ENCODE measurements around the gene DCLK1.

Gene DCLK1

GRCh38 chr13:35797244-35797643 lies 333.9 kb downstream of the DCLK1 start:
- Histone ChIP-seq H2BK5ac (ENCODE audit: low read depth, low read length, poor library complexity) (no peak overlapping the region), H3K27me3 (ENCODE audit: insufficient read depth, low read length) (no peaks in the 10 kb centered on the region), H4K91ac (ENCODE audit: low read depth, low read length) (no peak overlapping the region), H3K36me3 (ENCODE audit: control insufficient read depth in 1 of 2, insufficient read depth in 2 of 2, low read length in 2 of 2) (no peaks in the 10 kb centered on the region), H3K4me3 (ENCODE audit: low read depth, low read length) (no peak overlapping the region), H3K9me3 (ENCODE audit: insufficient read depth, low read depth, low read length) (no peaks in the 10 kb centered on the region), H2AFZ (ENCODE audit: insufficient read depth, low read length, poor library complexity) (no peak overlapping the region), H3K9ac (ENCODE audit: low read length) (no peak overlapping the region), H4K8ac (ENCODE audit: low read depth, low read length) (no peak overlapping the region), H3K79me1 (ENCODE audit: low read length) (no peaks in the 10 kb centered on the region), H3K27ac (ENCODE audit: low read depth, low read length) (no peak overlapping the region), H3K18ac (ENCODE audit: low read length) (no peak overlapping the region), H3K4me2 (ENCODE audit: low read length) (no peak overlapping the region), H3K14ac (ENCODE audit: low read length) (no peak overlapping the region), H2BK120ac (ENCODE audit: insufficient read depth, low read length, poor library complexity) (no peak overlapping the region), H2BK12ac (ENCODE audit: low read length) (no peak overlapping the region), H3K79me2 (ENCODE audit: control insufficient read depth, insufficient read depth, low read length, poor library complexity) (no peaks in the 10 kb centered on the region), H3K4me1 (ENCODE audit: control insufficient read depth in 1 of 2, insufficient read depth in 2 of 2, low read length in 2 of 2) (peaks cover 0 to 2% of the 10 kb centered on the region in 2 experiments), H4K12ac (ENCODE audit: low read depth, low read length) (no peak overlapping the region), H3K4ac (ENCODE audit: low read depth, low read length) (no peak overlapping the region), H3K23ac (ENCODE audit: low read length) (no peak overlapping the region), H2AK5ac (ENCODE audit: low read length) (no peak overlapping the region)
- WGBS (ENCODE audit: extremely low coverage, insufficient coverage, insufficient read length) = no CpG with 5 or more reads among the region's 2 CpGs
- DNase-seq = peak; percentile 12 to 59

DNA sequence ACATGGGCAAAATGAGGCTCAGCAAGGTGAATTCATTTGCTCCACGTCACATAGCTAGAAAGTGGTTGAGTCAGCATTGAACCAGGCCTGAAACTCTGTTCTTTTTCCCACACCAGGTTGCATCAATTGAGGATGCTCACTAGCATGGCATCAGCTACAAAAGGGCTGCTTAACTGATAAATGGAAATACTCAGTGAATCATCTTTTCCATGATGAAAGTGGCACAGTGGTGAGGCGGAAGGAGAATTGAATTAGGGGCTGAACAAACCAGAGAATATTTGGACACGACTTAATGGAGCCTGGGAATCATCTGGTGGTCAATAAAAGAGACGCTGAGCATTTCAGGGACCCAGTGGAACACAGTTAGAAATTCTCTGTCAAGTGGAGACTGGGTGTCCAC lies 334.6 kb downstream of the DCLK1 start:
- no peak overlapping the region for H3K18ac ChIP-seq (ENCODE audit: low read length)
- no peak overlapping the region for H3K27ac ChIP-seq (ENCODE audit: low read depth, low read length)
- no peak overlapping the region for H2BK5ac ChIP-seq (ENCODE audit: low read depth, low read length, poor library complexity)
- H3K4ac ChIP-seq (ENCODE audit: low read depth, low read length) = no peak overlapping the region
- WGBS (ENCODE audit: extremely low coverage, insufficient coverage, insufficient read length) = no CpG with 5 or more reads among the region's 4 CpGs
- H3K4me2 ChIP-seq (ENCODE audit: low read length) = no peak overlapping the region
- H4K8ac ChIP-seq (ENCODE audit: low read depth, low read length) = no peak overlapping the region
- no peaks in the 10 kb centered on the region for H3K27me3 ChIP-seq (ENCODE audit: insufficient read depth, low read length)
- no peaks in the 10 kb centered on the region for H3K36me3 ChIP-seq (ENCODE audit: control insufficient read depth in 1 of 2, insufficient read depth in 2 of 2, low read length in 2 of 2)
- H3K79me2 ChIP-seq (ENCODE audit: control insufficient read depth, insufficient read depth, low read length, poor library complexity) = no peaks in the 10 kb centered on the region
- no peak overlapping the region for H4K91ac ChIP-seq (ENCODE audit: low read depth, low read length)
- H2BK120ac ChIP-seq (ENCODE audit: insufficient read depth, low read length, poor library complexity) = no peak overlapping the region
- H3K4me1 ChIP-seq (ENCODE audit: control insufficient read depth in 1 of 2, insufficient read depth in 2 of 2, low read length in 2 of 2) = peaks cover 0 to 2% of the 10 kb centered on the region in 2 experiments
- H2AK5ac ChIP-seq (ENCODE audit: low read length) = no peak overlapping the region
- no peak overlapping the region for H4K12ac ChIP-seq (ENCODE audit: low read depth, low read length)
- H2AFZ ChIP-seq (ENCODE audit: insufficient read depth, low read length, poor library complexity) = no peak overlapping the region
- no peak overlapping the region for H3K9ac ChIP-seq (ENCODE audit: low read length)
- H3K9me3 ChIP-seq (ENCODE audit: insufficient read depth, low read depth, low read length) = no peaks in the 10 kb centered on the region
- no peak for DNase-seq
- no peak overlapping the region for H2BK12ac ChIP-seq (ENCODE audit: low read length)
- no peak overlapping the region for H3K4me3 ChIP-seq (ENCODE audit: low read depth, low read length)
- no peak overlapping the region for H3K14ac ChIP-seq (ENCODE audit: low read length)
- H3K79me1 ChIP-seq (ENCODE audit: low read length) = no peaks in the 10 kb centered on the region
- H3K23ac ChIP-seq (ENCODE audit: low read length) = no peak overlapping the region

DNA sequence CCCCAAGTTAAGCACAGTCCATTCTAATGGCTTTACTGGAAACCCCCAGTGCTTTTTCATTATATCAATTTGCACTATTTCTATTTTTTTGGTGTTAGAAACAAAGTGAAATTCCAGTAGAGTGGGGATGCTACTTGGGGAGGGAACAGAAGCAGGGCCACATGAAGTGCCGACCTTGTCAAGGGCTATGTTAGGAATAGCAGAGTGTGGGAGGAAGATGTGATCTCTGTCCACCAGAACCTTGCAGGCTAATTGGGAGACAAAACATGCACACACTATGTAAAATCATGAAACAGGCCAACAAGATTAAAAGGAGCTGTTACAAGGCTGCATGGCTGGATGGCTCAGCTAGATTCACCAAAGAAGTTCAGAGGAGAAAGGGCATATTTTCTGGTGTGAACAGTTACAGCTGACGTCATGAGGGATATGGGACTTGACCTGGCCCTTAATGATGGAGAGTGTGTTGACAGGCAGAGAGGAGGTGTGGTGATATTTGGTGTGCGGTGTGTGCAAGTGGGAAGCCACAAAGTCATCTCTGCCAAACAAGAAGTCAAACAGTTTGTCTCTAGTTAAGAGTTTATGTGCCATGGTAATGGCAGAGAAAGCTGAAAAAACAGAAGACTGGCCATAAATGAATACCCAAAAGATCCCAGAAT lies 336.3 kb downstream of the DCLK1 start:
- no CpG with 5 or more reads among the region's 3 CpGs for WGBS (ENCODE audit: extremely low coverage, insufficient coverage, insufficient read length)

DNA sequence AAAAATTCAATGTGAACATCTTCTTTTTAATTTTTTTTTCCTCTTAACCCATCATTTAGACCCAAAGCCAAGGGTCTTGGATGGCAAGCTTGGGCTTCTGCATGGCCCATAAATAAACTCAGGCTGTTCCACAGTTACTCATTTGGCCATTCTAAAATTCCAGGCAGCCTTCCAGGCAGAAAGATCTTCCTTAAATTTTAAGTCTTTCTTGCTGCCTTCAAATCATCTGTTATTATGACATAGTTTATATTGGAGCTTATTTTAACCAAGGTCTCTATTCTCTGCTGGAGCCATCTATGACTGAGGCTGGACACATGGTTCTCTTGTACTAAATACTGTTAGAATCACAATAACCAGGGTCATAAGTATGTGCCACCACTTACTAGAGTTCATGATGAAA lies 337.4 kb downstream of the DCLK1 start:
- no peak overlapping the region for H3K4me2 ChIP-seq (ENCODE audit: low read length)
- no peak overlapping the region for H2AFZ ChIP-seq (ENCODE audit: insufficient read depth, low read length, poor library complexity)
- no peak overlapping the region for H3K23ac ChIP-seq (ENCODE audit: low read length)
- no peak overlapping the region for H3K18ac ChIP-seq (ENCODE audit: low read length)
- no peak overlapping the region for H4K12ac ChIP-seq (ENCODE audit: low read depth, low read length)
- H2BK120ac ChIP-seq (ENCODE audit: insufficient read depth, low read length, poor library complexity) = no peak overlapping the region
- no peak overlapping the region for H3K27ac ChIP-seq (ENCODE audit: low read depth, low read length)
- no peak overlapping the region for H2BK12ac ChIP-seq (ENCODE audit: low read length)
- peaks cover 0 to 2% of the 10 kb centered on the region in 2 experiments for H3K4me1 ChIP-seq (ENCODE audit: control insufficient read depth in 1 of 2, insufficient read depth in 2 of 2, low read length in 2 of 2)
- H3K9ac ChIP-seq (ENCODE audit: low read length) = no peak overlapping the region
- no peak overlapping the region for H3K14ac ChIP-seq (ENCODE audit: low read length)
- DNase-seq = no peak
- no peak overlapping the region for H3K4ac ChIP-seq (ENCODE audit: low read depth, low read length)
- H4K91ac ChIP-seq (ENCODE audit: low read depth, low read length) = no peak overlapping the region
- H2AK5ac ChIP-seq (ENCODE audit: low read length) = no peak overlapping the region
- H3K27me3 ChIP-seq (ENCODE audit: insufficient read depth, low read length) = no peaks in the 10 kb centered on the region
- no peak overlapping the region for H3K4me3 ChIP-seq (ENCODE audit: low read depth, low read length)
- H3K79me1 ChIP-seq (ENCODE audit: low read length) = no peaks in the 10 kb centered on the region
- H3K36me3 ChIP-seq (ENCODE audit: control insufficient read depth in 1 of 2, insufficient read depth in 2 of 2, low read length in 2 of 2) = no peaks in the 10 kb centered on the region
- H3K9me3 ChIP-seq (ENCODE audit: insufficient read depth, low read depth, low read length) = no peaks in the 10 kb centered on the region
- no peaks in the 10 kb centered on the region for H3K79me2 ChIP-seq (ENCODE audit: control insufficient read depth, insufficient read depth, low read length, poor library complexity)
- no peak overlapping the region for H4K8ac ChIP-seq (ENCODE audit: low read depth, low read length)
- H2BK5ac ChIP-seq (ENCODE audit: low read depth, low read length, poor library complexity) = no peak overlapping the region

More for the DNA sequence above, 336.3 kb downstream of the DCLK1 start:
- no peak overlapping the region for H3K27ac ChIP-seq (ENCODE audit: low read depth, low read length)
- H3K9me3 ChIP-seq (ENCODE audit: insufficient read depth, low read depth, low read length) = no peaks in the 10 kb centered on the region
- no peak overlapping the region for H3K18ac ChIP-seq (ENCODE audit: low read length)
- no peak overlapping the region for H2BK120ac ChIP-seq (ENCODE audit: insufficient read depth, low read length, poor library complexity)
- no peaks in the 10 kb centered on the region for H3K36me3 ChIP-seq (ENCODE audit: control insufficient read depth in 1 of 2, insufficient read depth in 2 of 2, low read length in 2 of 2)
- no peak overlapping the region for H3K9ac ChIP-seq (ENCODE audit: low read length)
- H3K27me3 ChIP-seq (ENCODE audit: insufficient read depth, low read length) = no peaks in the 10 kb centered on the region
- H3K4me3 ChIP-seq (ENCODE audit: low read depth, low read length) = no peak overlapping the region
- no peak overlapping the region for H2AK5ac ChIP-seq (ENCODE audit: low read length)
- no peak for DNase-seq
- H3K14ac ChIP-seq (ENCODE audit: low read length) = no peak overlapping the region
- H2BK5ac ChIP-seq (ENCODE audit: low read depth, low read length, poor library complexity) = no peak overlapping the region
- no peaks in the 10 kb centered on the region for H3K79me1 ChIP-seq (ENCODE audit: low read length)
- no peak overlapping the region for H3K23ac ChIP-seq (ENCODE audit: low read length)
- H4K12ac ChIP-seq (ENCODE audit: low read depth, low read length) = no peak overlapping the region
- H2BK12ac ChIP-seq (ENCODE audit: low read length) = no peak overlapping the region
- no peaks in the 10 kb centered on the region for H3K79me2 ChIP-seq (ENCODE audit: control insufficient read depth, insufficient read depth, low read length, poor library complexity)
- H3K4me2 ChIP-seq (ENCODE audit: low read length) = no peak overlapping the region
- H4K91ac ChIP-seq (ENCODE audit: low read depth, low read length) = no peak overlapping the region
- H3K4me1 ChIP-seq (ENCODE audit: control insufficient read depth in 1 of 2, insufficient read depth in 2 of 2, low read length in 2 of 2) = peaks cover 0 to 2% of the 10 kb centered on the region in 2 experiments
- H4K8ac ChIP-seq (ENCODE audit: low read depth, low read length) = no peak overlapping the region
- H2AFZ ChIP-seq (ENCODE audit: insufficient read depth, low read length, poor library complexity) = no peak overlapping the region
- H3K4ac ChIP-seq (ENCODE audit: low read depth, low read length) = no peak overlapping the region

Data from trophoblast cell (in vitro differentiated cells and primary cell).